IMR-90 (cell line): ENCODE data around the gene THBS4. TPM values are rescaled to one million over a fixed set of nuclear protein-coding genes. Genes with fewer than 3 reads are reported as not detected.

Experiments used
- ATAC-seq: fragments of 200-7000 bp; cut with Tn5 transposase; 2 replicates; pipeline ENCODE4 v1.9.1; 2020; ENCODE audit warnings: low read depth, mild to moderate bottlenecking, moderate library complexity
- Bru-seq: library from RNA; stranded (reverse); fragments of 400-500 nt; gene quantifications from one replicate; lab custom pipeline; 2021; lab: Mats Ljungman, UMichigan
- BruChase-seq, 2 experiments: library from RNA; stranded (reverse); fragments of 400-500 nt; gene quantifications; one replicate each; lab custom pipeline; 2021; lab: Mats Ljungman, UMichigan
- BruUV-seq: library from RNA; stranded (reverse); fragments of 400-500 nt; replicated peaks from 2 replicates; lab custom pipeline; 2021; lab: Mats Ljungman, UMichigan
- CTCF ChIA-PET: fragments of 300-600 bp; formaldehyde crosslinking; extraction: SDS; loops from one replicate; lab custom pipeline; 2021; ENCODE audit warnings: antibody characterized with exemption; lab: Yijun Ruan, JAX
- POLR2A ChIA-PET: fragments of 300-600 bp; sonication (Branson Sonifier 250); formaldehyde crosslinking; loops from one replicate; lab custom pipeline; 2022; ENCODE audit warnings: antibody characterized with exemption; ENCODE audit not compliant: unreplicated experiment; lab: Charles Lee
- DNase-seq: peaks from one replicate; pipeline ENCODE4 v3.0.0; 2013
- H2AFZ ChIP-seq: replicated peaks from 2 replicates; pipeline ENCODE3; 2013; ENCODE audit warnings: low read length, mild to moderate bottlenecking; ENCODE audit not compliant: poor library complexity
- H2AK5ac ChIP-seq: 2 replicates; pipeline ENCODE4 v1.6.1; 2013; ENCODE audit warnings: low read depth, low read length, inconsistent platforms
- H2AK9ac ChIP-seq: replicated peaks from 2 replicates; pipeline ENCODE3; 2013; ENCODE audit warnings: mild to moderate bottlenecking, low read depth, low read length, moderate library complexity; ENCODE audit not compliant: poor library complexity
- H2BK120ac ChIP-seq: 2 replicates; pipeline ENCODE4 v1.6.1; 2013; ENCODE audit warnings: low read depth, low read length, inconsistent platforms
- H2BK15ac ChIP-seq: 3 replicates; pipeline ENCODE4 v1.6.1; 2013; ENCODE audit warnings: low read depth, low read length, inconsistent platforms
- H2BK20ac ChIP-seq: 2 replicates; pipeline ENCODE4 v1.6.1; 2013; ENCODE audit warnings: low read depth, mild to moderate bottlenecking, inconsistent platforms, low read length, moderate library complexity
- H2BK5ac ChIP-seq: 2 replicates; pipeline ENCODE4 v1.6.1; 2013; ENCODE audit warnings: mild to moderate bottlenecking, low read depth, low read length, inconsistent platforms; ENCODE audit not compliant: poor library complexity, severe bottlenecking
- H3K14ac ChIP-seq: replicated peaks from 2 replicates; pipeline ENCODE4 v1.6.1; 2013; ENCODE audit warnings: low read depth, low read length, inconsistent platforms
- H3K18ac ChIP-seq: 2 replicates; pipeline ENCODE4 v1.6.1; 2013; ENCODE audit warnings: low read depth, low read length, control low read depth
- H3K23ac ChIP-seq: 2 replicates; pipeline ENCODE4 v1.6.1; 2013; ENCODE audit warnings: low read depth, low read length, inconsistent platforms
- H3K27ac ChIP-seq: 2 replicates; pipeline ENCODE4 v1.5.1; 2013; ENCODE audit warnings: mild to moderate bottlenecking, control low read depth, low read length; ENCODE audit not compliant: insufficient read depth
- H3K27me3 ChIP-seq: 2 replicates; pipeline ENCODE4 v1.6.1; 2013; ENCODE audit warnings: low read length; ENCODE audit not compliant: control insufficient read depth, insufficient read depth
- H3K36me3 ChIP-seq: 2 replicates; pipeline ENCODE4 v1.6.1; 2013; ENCODE audit warnings: low read length, mixed read lengths; ENCODE audit not compliant: control insufficient read depth, insufficient read depth
- H3K4ac ChIP-seq: 2 replicates; pipeline ENCODE4 v1.6.1; 2013; ENCODE audit warnings: low read depth, low read length, inconsistent platforms
- H3K4me1 ChIP-seq: 2 replicates; pipeline ENCODE4 v1.6.1; 2013; ENCODE audit warnings: low read length, mixed read lengths; ENCODE audit not compliant: control insufficient read depth, insufficient read depth
- H3K4me2 ChIP-seq: 2 replicates; pipeline ENCODE4 v1.6.1; 2013; ENCODE audit warnings: low read depth, mild to moderate bottlenecking, control low read depth, low read length, moderate library complexity
- H3K4me3 ChIP-seq: 2 replicates; pipeline ENCODE4 v1.5.1; 2013; ENCODE audit warnings: low read depth, mild to moderate bottlenecking, control low read depth, low read length, moderate library complexity; ENCODE audit not compliant: insufficient read depth
- H3K56ac ChIP-seq: 2 replicates; pipeline ENCODE4 v1.6.1; 2013; ENCODE audit warnings: low read length, inconsistent platforms; ENCODE audit not compliant: insufficient read depth; ENCODE audit errors: extremely low read depth
- H3K79me1 ChIP-seq, 2 experiments: 2 replicates each; pipeline ENCODE4 v1.6.1; 2013; ENCODE audit warnings: low read length in 2 of 2, inconsistent platforms in 1 of 2, low read depth in 1 of 2
- H3K9ac ChIP-seq: 2 replicates; pipeline ENCODE4 v1.6.1; 2013; ENCODE audit warnings: low read depth, low read length, control low read depth
- H3K9me1 ChIP-seq: 2 replicates; pipeline ENCODE4 v1.6.1; 2013; ENCODE audit warnings: low read length, inconsistent platforms; ENCODE audit not compliant: insufficient read depth
- H3K9me3 ChIP-seq: 2 replicates; pipeline ENCODE4 v1.6.1; 2013; ENCODE audit warnings: low read length; ENCODE audit not compliant: control insufficient read depth, insufficient read depth
- H4K20me1 ChIP-seq: 2 replicates; pipeline ENCODE4 v1.6.1; 2013; ENCODE audit warnings: low read length, inconsistent platforms; ENCODE audit not compliant: insufficient read depth
- H4K5ac ChIP-seq: 2 replicates; pipeline ENCODE4 v1.6.1; 2013; ENCODE audit warnings: mild to moderate bottlenecking, low read depth, low read length, control low read depth
- H4K8ac ChIP-seq, 2 experiments: 2 replicates each; pipeline ENCODE4 v1.6.1; 2013; ENCODE audit warnings: low read depth in 2 of 2, low read length in 2 of 2, control low read depth in 1 of 2, inconsistent platforms in 1 of 2
- H4K91ac ChIP-seq: 2 replicates; pipeline ENCODE4 v1.6.1; 2013; ENCODE audit warnings: low read depth, low read length, inconsistent platforms; ENCODE audit not compliant: insufficient read depth
- CEBPB ChIP-seq: IDR thresholded peaks from 2 replicates; pipeline ENCODE4 v1.6.1; 2012; ENCODE audit warnings: low read depth, low read length, improper control_type of control experiment
- RFX5 ChIP-seq: IDR thresholded peaks from 2 replicates; pipeline ENCODE4 v1.8.0; 2012; ENCODE audit warnings: low read depth, mild to moderate bottlenecking, low read length, moderate library complexity
- WGBS, 2 experiments: methylation state at CpG; one replicate each; pipeline versions ENCODE4 v1.1.5 to v1.1.7; 2013; ENCODE audit warnings: missing lambda C conversion rate in 2 of 2; ENCODE audit not compliant: insufficient read length in 1 of 2; ENCODE audit errors: extremely low coverage in 2 of 2; 5-methylcytosine and 5-hydroxymethylcytosine counted together
- dilution Hi-C: fragments of 300-500 bp; cut with HindIII; formaldehyde crosslinking; loops from one replicate; pipeline ENCODE4 v1.14.3; 2018; ENCODE audit warnings: low sequenced_read_pairs; ENCODE audit not compliant: unreplicated experiment
- in situ Hi-C: fragments of 300-500 bp; cut with MboI; formaldehyde crosslinking; loops from 3 replicates; pipeline ENCODE4 v1.14.3; 2019; ENCODE audit warnings: low sequenced_read_pairs, inconsistent platforms, mixed read lengths
- intact Hi-C: fragments of 100-400 bp; cut with micrococcal nuclease; formaldehyde crosslinking; loops from 2 replicates; pipeline ENCODE4 v1.10.0; 2022
- long read RNA-seq: library from polyadenylated mRNA; unstranded; transcript quantifications from one replicate; pipeline ENCODE4 v2.0.0, GENCODE V29; 2021; ENCODE audit not compliant: unreplicated experiment
- polyA plus RNA-seq, 3 experiments: library from polyadenylated mRNA; depleted of rRNA; stranded (reverse); fragments of >200 nt; gene quantifications; 2 replicates each; pipeline ENCODE4 v1.2.3, GENCODE V29; 2012; ENCODE audit warnings: low replicate concordance in 1 of 3
- total RNA-seq: library from RNA; depleted of rRNA; stranded (reverse); fragments of >200 nt; gene quantifications from 2 replicates; pipeline ENCODE4 v1.2.3, GENCODE V29; 2012; rRNA removed
- TF ChIP-seq, protein P1 (sequence below): fragments of 150-350 bp; IDR thresholded peaks from 2 replicates; pipeline ENCODE4 v1.6.1; 2017; ENCODE audit warnings: mild to moderate bottlenecking, antibody characterized with exemption, low read length, low read depth

Gene THBS4
- total RNA-seq (0.83 and 0.90 TPM in 2 replicates), polyA plus RNA-seq (2012; rRNA removed) (0.53 and 0.92 TPM in 2 replicates), Bru-seq, nascent RNA (percentile 25 among the genes with signal in this experiment), BruChase-seq, experiment 1, labeled RNA remaining after a 6-hour chase (percentile 18 among the genes with signal in this experiment), BruChase-seq, experiment 2, labeled RNA remaining after a 2-hour chase (percentile 18 among the genes with signal in this experiment)
- 0.68 and 0.80 TPM in 2 replicates for polyA plus RNA-seq (2012; cell fraction: cytosol; rRNA removed)
- 1.7 and 2.2 TPM in 2 replicates for polyA plus RNA-seq (2012; cell fraction: nucleus; rRNA removed; ENCODE audit: low replicate concordance)
- long read RNA-seq, partial matches to known transcripts, result 1 of 2 reads
- long read RNA-seq, other reads (novel, unspliced or antisense), result 1 of 2 reads

DNA sequence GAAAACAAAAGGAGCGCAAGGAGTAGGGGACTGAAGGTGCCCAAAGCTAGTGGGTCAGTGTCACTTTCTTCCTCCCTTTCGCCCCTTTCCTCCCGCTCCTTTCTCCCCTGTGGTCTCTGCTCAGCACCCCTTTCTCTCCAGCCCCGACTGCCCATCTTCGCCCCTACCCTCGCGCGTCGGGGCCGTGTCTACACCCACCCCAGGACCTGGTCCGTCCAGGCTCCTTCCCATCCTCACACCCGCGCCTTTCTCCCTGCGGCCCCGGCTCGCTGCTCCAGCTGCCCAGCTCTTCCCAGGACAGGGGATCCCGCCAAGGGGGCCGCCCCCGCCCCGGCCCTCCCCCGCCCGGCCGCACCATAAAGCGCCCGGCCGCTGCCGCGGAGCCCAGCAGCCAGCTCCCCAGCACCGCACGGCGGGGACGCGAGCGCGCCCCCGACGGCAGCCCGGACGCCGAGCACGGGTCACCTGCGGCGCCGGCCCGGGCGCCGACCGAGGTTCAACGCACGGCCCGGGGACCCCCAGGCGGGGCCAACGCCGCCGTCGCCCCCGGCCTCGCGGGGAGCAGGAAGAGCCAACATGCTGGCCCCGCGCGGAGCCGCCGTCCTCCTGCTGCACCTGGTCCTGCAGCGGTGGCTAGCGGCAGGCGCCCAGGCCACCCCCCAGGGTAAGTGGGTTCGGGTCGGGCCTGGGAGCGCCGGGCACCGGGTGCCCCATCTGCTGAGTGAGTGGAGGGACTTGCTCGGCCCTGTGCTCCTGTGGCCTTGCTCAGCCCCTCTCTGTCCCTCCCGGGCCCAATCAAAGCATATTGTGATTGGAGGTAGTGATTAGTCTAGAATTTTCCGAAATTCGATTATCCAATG lies at the start of gene THBS4:
Gene THBS4, plus strand, starts transcription at position 387 of the 860 bp plus-strand sequence. Its CDS starts 190 bp downstream, at position 577.
- CTCF ChIA-PET, result no interaction called here
- peaks cover 60% of the 10 kb centered on the region for H3K27me3 ChIP-seq
- peak; percentile 29 for ATAC-seq

More for the DNA sequence above, at the start of gene THBS4:
- Histone ChIP-seq H3K4me1 (no peaks in the 10 kb centered on the region), H3K9me3 (no peaks in the 10 kb centered on the region; the same call in 1 of the 2 replicates), H2BK20ac (no peak within 1 kb of the TSS), H3K23ac (no peak within 1 kb of the TSS), H3K9me1 (no peaks in the 10 kb centered on the region), H2BK15ac (no peak within 1 kb of the TSS), H2AK5ac (no peak within 1 kb of the TSS), H2BK120ac (no peak within 1 kb of the TSS), H3K4me3 (no peak within 1 kb of the TSS), H4K5ac (no peak within 1 kb of the TSS), H3K56ac (no peak within 1 kb of the TSS), H3K36me3 (no peaks in the 10 kb centered on the region), H3K79me1 (no peaks in the 10 kb centered on the region), H3K14ac (no peak within 1 kb of the TSS), H3K27ac (no peak within 1 kb of the TSS), H3K9ac (no peak within 1 kb of the TSS), H4K8ac (no peak within 1 kb of the TSS), H2BK5ac (no peak within 1 kb of the TSS), H2AK9ac (no peak within 1 kb of the TSS), H2AFZ (peak within 1 kb of the TSS; percentile 49), H3K18ac (no peak within 1 kb of the TSS), H4K20me1 (no peaks in the 10 kb centered on the region), H3K4ac (no peak within 1 kb of the TSS), H3K4me2 (no peak within 1 kb of the TSS; the same call in 1 of the 2 replicates), H4K91ac (no peak within 1 kb of the TSS)
- DNase-seq, result no peak
- in situ Hi-C loops, result no loop called here
- no TSS peak for BruUV-seq
- 4% methylated on average over 41 of the region's 76 CpGs; no CpG with 5 or more reads in 1 of the 2 experiments for WGBS, 2 experiments
- POLR2A ChIA-PET, result no interaction called here
- TF ChIP-seq RFX5, result no peak
- TF ChIP-seq CEBPB, result no peak
- TF ChIP-seq, protein P1, sequence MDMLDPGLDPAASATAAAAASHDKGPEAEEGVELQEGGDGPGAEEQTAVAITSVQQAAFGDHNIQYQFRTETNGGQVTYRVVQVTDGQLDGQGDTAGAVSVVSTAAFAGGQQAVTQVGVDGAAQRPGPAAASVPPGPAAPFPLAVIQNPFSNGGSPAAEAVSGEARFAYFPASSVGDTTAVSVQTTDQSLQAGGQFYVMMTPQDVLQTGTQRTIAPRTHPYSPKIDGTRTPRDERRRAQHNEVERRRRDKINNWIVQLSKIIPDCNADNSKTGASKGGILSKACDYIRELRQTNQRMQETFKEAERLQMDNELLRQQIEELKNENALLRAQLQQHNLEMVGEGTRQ, result no peak
- intact Hi-C loops, result no loop called here
- dilution Hi-C loops, result no loop called here
